HG02798 (cell line): ENCODE measurements around the gene GJA3.

ENCODE experiments used
- ATAC-seq: cut with Tn5 transposase; IDR thresholded peaks from one replicate; pipeline ENCODE4 v1.9.1; 2021; ENCODE audit warnings: mild to moderate bottlenecking; ENCODE audit not compliant: unreplicated experiment, poor library complexity

Gene GJA3

DNA sequence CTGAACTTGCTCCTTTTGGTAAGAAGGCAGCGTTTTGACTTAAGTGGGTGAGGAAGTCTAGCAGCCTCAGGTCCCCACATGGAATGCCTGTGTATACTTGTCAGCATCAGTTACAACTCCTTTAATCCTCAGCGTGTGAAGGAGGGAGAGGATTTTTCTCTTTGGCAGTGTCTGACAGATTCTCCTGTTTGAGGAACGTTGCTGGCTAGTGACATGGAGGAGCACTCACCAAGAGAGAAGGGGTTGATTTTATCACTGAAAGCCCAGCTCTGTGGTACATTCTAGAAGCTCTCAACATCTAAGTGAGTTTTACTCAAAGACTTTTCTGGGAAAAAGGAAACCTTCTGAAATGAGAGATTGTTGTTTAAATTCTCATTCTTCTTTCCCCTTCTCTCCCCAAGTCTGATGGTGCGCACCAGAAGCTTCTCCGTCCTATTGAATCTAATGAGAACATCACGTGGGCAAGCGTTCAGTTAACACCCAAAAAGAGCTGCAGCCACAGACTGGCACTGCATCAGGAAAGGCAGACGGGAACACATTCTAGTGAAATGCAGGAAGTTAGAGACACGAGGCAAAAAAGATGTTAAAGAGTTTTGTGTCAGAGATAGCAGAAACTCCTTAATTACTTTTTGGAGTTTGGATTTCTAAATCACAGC is 58.2 kb downstream of the GJA3 start:
- no peak for ATAC-seq

GRCh38 chr13:20101467-20102316 is 59.2 kb downstream of the GJA3 start:
- ATAC-seq, result no peak

DNA sequence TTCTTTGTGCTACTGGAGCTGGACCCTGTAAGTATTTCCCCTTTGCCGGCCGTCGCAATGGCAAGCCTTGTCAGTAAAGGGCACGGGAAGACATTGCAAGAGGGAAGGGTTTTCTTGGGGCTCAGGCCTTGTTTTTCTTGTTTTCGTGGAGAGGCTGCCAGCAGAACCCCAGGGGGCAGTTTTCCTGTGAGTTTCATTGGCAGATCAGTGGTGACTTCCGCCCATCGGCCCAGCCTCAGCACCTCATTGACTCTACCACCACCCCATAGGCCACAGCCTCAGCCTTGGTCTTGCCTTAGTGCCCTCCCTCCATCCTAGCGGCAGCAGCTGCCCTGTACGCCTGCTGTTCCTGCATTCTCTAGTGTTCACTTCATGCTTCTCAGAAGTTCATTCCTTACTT is 61.5 kb downstream of the GJA3 start:
- ATAC-seq, result no peak

GRCh38 chr13:20093951-20094350 is 66.9 kb downstream of the GJA3 start:
- no peak for ATAC-seq

GRCh38 chr13:20090349-20090748 is 70.5 kb downstream of the GJA3 start:
- no peak for ATAC-seq
